A549 (cell line): ENCODE results near the gene BICC1.

Experiments used
- CBX2 ChIP-seq: fragments of 200-600 bp; sonication (generic); IDR thresholded peaks from 2 replicates; pipeline ENCODE4 v1.6.1; 2016; ENCODE audit warnings: low read depth, mild to moderate bottlenecking, borderline replicate concordance
- CEBPB ChIP-seq, 2 experiments: fragments of >200 bp in 1 of 2; sonication (Bioruptor Twin) in 1 of 2; formaldehyde crosslinking in 1 of 2; IDR thresholded peaks; 2 replicates each; pipeline ENCODE4 v1.6.1; 2012 to 2016
- CTCF ChIP-seq: fragments of >200 bp; sonication (Bioruptor Twin); formaldehyde crosslinking; IDR thresholded peaks from 3 replicates; pipeline ENCODE4 v1.5.1; 2016
- FOSB ChIP-seq: fragments of 250-450 bp; sonication (Bioruptor Pico); IDR thresholded peaks from 2 replicates; pipeline ENCODE4 v1.5.0; 2020; ENCODE audit warnings: mild to moderate bottlenecking, moderate library complexity
- JUN ChIP-seq, 2 experiments: fragments of >200 bp; sonication (Bioruptor Twin); formaldehyde crosslinking; IDR thresholded peaks; 2 replicates in 1 of 2; 3 replicates in 1 of 2; pipeline ENCODE4 v1.6.1; 2016 to 2017
- KDM1A ChIP-seq: fragments of 200-600 bp; sonication (generic); IDR thresholded peaks from 2 replicates; pipeline ENCODE4 v1.6.1; 2016; ENCODE audit warnings: low read depth, mild to moderate bottlenecking
- KDM5A ChIP-seq: fragments of 200-600 bp; sonication (generic); IDR thresholded peaks from 2 replicates; pipeline ENCODE4 v1.6.1; 2016; ENCODE audit warnings: antibody characterized with exemption, mild to moderate bottlenecking
- MAX ChIP-seq: IDR thresholded peaks from 2 replicates; pipeline ENCODE4 v1.6.1; 2012
- PBX3 ChIP-seq: IDR thresholded peaks from 2 replicates; pipeline ENCODE4 v1.6.1; 2012
- POLR2A ChIP-seq: IDR thresholded peaks from 2 replicates; pipeline ENCODE4 v1.6.1; 2012; ENCODE audit warnings: mild to moderate bottlenecking, low read length
- POLR2AphosphoS2 ChIP-seq: conservative IDR thresholded peaks from 2 replicates; pipeline ENCODE4 v1.6.1; 2012; ENCODE audit warnings: low read length, improper control_type of control experiment, inconsistent platforms
- REST ChIP-seq: fragments of 200-600 bp; sonication (generic); IDR thresholded peaks from 2 replicates; pipeline ENCODE4 v1.6.1; 2016; ENCODE audit warnings: antibody characterized with exemption, mild to moderate bottlenecking, moderate library complexity

GRCh38 chr10:58486821-58487220 is 25.9 kb upstream of the BICC1 start:
- TF ChIP-seq POLR2A (no peak), CTCF (no peak), CEBPB (IDR thresholded peaks at IDR 0.05) (no peak), FOSB (CRISPR knock-in tag) (no peak), CBX2 (no peak), REST (no peak), KDM5A (no peak), MAX (no peak), JUN (IDR thresholded peaks at IDR 0.05) (no peak), PBX3 (no peak), POLR2AphosphoS2 (no peak), KDM1A (no peak)
